NCI-H2171 (cell line): ENCODE results near the gene BBC3.

Experiments
- DNase-seq: peaks from one replicate; lab custom pipeline; 2025; lab: John Stamatoyannopoulos, UW

BBC3 gene

DNA sequence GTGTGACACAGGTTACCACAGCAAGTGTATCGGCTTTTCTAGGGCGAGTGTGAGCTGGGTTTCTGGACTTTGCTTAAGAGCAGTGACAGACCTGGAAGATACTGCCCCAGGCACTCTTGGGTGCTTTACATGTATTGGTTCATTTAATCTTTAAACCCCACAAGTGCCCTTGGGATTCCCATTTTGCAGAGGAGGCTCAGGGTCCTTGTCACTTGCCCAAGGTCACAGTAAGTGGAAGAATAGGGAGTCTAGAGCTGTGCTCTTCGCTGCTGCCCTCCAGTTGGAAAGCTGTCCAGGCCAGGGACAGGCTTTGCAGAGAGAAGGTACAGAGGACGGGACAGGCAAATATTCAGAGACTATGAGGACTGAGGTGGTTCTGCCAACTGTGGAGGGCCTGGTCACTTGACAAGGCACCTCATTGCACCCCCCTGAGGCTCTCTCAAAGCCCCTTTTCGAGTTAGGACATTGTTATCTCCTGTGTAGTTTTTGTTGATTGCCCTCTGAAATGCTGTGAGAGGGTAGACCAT is 42.4 kb downstream of the BBC3 start:
- DNase-seq: no peak

DNA sequence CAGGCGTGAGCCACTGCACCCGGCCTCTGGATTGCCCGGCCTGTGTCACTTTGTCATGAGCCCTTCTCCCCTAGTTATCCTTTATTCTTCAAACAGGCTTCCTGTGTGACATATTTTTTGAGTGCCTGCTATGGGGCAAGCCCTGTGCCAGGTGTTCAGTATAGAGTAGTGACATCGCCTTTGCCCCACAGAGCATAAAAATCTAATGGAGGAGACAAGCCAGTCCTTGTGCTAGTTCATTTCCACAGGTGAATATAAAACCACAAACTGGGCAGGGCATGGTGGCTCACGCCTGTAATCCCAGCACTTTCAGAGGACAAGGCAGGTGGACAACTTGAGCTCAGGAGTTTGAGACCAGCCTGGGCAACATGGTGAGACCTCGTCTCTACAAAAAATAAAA is 43.2 kb downstream of the BBC3 start:
- DNase-seq: no peak

DNA sequence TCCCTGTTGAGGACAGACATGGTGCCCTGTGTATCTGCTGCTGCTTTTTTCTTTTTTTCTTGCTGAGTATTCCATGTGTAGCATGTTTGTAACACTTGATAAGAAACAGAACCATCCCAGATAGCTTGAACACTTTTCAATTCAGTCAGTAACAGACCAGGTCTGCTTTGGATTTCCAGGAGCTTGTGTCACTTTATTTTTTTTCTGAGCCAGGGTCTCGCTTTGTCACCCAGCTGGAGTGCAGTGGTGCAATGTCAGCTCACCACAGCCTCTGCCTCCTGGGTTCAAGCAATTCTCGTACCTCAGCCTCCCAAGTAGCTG is 43.7 kb downstream of the BBC3 start:
- DNase-seq: no peak

DNA sequence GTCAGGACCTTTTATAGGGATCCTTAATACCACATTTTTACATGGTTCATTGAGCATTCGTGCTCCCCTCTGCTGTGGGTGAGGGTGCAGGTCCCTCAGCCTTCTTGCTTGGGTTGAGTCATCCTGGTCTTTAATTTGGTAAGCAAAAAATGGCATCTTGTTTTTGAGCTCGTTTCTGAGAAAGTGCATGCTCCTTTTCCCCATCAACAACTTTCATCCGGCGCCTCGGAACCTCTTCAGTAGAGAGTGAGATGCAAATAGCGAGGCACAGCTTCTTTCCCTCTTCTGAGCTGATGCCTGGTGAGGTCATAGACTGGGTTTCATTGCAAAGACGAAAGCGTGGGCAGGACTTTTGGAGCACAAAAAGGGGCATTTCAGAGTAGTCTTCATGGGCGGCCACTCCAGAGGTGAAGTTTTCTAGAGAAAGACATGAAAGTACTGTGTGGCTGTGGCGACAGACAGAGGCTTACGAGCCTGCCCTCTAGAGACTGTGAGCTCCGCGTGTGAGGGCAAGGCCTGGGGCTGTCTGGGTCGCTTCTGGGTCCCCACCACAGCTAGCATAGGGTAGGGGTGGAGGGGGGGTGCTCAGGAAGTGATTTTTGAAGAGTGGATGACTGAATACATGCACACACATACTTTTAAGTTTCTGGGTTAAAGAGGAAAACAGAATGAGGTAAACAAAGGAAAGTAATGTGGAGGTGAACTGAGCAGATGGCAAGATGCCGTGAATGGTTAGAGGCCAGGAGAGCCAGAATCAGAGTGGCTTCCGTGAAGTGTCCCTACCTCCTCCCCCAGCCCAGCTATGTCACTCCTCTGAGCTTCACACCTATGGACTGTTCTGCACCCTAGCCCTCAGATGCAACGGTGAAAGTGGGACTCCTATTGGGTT is 44.3 kb downstream of the BBC3 start:
- DNase-seq: no peak

DNA sequence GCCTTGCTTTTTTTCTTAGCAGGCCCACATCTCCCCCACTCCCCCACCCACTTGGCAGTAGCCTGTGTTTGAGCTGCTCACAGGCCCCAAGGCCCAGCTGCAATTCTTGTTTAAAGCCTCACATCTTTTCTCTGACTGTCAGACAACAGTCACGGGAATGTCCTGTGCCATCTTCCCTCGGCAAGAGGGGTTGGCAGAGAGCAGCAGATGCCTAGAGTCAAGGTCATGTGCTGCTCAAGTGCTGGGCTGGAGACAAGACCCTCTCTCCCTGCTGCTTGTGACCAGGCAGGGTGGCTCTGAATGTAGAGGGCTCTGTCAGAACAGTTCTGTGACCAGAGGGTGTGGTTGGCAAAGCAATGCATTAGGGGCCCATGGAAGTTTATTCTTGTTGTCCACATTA is 47.4 kb downstream of the BBC3 start:
- no peak for DNase-seq

DNA sequence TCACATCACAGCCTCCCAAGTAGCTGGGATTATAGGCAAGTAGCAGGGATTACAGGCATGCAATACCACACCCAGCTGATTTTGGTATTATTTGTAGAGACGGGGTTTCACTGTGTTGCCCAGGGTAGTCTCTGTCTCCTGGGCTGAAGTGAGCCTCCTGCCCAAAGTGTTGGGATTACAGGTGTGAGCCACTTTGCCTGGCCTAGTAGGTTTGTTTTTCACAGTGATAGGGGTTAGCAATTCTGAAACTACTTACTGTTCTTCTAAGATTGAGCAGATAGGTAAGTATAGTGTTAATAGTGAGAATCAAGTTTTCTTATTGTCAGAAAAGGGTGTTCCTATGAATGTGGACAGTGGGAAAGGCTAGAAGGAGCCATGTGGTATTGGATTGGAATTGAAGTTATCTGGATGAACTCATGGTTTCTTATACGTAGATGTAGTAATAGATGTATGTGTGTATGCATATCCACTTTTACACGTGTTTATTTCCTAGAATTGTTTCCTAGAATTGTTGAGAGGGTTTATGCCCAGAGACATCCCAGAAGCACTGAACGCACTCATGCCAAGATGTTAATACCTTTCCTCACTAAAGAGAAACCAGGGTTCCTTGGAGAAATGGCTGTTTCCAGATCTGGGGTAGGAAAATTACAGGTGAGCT is 51.2 kb downstream of the BBC3 start:
- DNase-seq: no peak

DNA sequence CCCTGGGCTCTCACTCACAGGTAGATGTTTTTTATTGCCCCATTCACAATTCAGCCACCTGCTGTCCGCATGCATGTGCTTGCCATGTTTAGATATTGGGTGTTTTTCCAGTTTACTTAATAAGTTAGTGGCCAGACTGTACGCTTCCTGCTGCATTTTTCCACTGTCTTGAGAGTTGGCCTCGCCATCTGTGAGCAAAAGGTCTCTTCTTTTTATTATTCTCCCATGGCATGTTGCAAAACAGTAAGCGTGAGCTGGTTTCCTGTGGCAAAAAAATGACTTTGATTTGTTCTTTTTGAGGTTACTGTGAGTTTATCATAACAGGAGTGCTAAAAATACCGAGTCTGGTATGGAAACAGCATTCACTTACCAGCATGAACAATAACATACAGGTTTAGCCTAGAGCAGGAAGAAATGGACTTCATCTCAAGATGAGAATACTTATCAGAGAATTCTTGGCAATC is 54.3 kb downstream of the BBC3 start:
- no peak for DNase-seq

DNA sequence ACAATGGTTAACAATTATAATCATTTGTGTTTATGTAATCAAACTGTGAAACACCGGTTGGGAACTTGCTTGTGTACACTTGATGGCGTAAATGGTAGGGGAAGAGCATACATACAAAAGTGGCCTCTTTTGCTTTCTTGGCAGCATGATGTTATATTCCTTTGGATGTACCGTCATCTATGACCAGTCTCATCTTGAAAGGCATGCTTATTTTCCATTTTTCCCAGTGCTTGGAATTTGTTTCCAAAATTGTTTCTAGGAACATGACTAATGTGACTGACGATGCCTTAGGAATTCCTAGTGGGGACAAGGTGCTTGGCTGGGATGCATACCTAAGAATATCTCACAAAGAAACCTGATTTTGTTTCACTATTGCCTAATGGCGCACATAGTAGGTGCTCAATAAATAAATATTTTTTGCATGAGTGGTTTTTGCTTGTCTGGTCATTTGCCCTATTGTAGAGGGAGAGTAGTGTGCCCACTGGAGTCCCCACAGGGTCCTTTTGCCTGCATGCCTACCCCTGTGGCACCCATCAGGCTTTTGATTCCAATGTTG is 54.9 kb downstream of the BBC3 start:
- DNase-seq: no peak

DNA sequence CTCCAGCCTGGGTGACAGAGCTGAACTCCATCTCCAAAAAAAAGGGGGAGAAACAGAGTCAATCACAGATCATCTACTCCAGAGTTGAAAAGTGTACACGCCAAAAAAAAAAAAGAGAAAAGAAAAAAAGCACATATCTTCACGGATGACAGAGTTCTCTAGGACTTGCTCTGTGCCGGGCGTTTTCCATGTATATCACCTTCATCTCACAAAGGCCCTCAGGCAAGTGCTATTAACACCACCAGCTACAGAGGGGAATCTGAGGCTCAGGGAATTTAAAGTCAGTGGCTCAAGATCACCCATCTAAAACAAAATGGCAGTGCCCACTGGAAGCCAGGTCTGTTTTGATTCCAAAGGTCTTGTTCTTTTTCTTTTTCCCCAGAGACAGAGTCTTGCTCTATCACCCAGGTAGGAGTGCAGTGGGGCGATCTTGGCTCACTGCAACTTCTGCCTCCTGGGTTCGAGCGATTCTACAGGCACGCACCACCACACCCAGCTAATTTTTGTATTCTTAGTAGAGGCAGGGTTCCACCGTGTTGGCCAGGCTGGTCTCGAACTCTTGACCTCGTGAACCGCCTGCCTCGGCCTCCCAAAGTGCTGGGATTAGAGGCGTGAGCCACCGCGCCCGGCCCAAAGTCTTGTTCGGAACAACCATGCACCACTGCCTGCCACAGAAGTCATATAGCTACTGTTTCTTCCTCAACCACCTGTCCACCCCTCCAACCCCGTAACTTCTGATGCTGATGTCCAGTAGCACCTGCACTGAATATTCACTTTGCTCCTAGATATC is 58.1 kb downstream of the BBC3 start:
- no peak for DNase-seq
